HepG2 (cell line): ENCODE results near the gene DHRS12. TPM values are rescaled to one million over a fixed set of nuclear protein-coding genes. Genes with fewer than 3 reads are reported as not detected.
A peak's percentile ranks its signal among the peaks of the same experiment; 100 is the strongest.

Experiments used
- GTF3A ChIP-seq: sonication (generic); formaldehyde crosslinking; conservative IDR thresholded peaks from 2 replicates; pipeline ENCODE4 v1.4.0; 2020; ENCODE audit warnings: mild to moderate bottlenecking, missing genetic modification reagents
- NR2F6 ChIP-seq, 2 experiments: IDR thresholded peaks; 2 replicates each; pipeline ENCODE4 v1.6.1; 2016; ENCODE audit warnings: antibody characterized with exemption in 1 of 2, mild to moderate bottlenecking in 1 of 2
- YY1 ChIP-seq: IDR thresholded peaks from 2 replicates; pipeline ENCODE4 v1.6.1; 2011; ENCODE audit warnings: low read length, low read depth, moderate library complexity, mild to moderate bottlenecking; ENCODE audit not compliant: insufficient read depth, insufficient replicate concordance
- ZNF282 ChIP-seq: fragments of 450-650 bp; IDR thresholded peaks from 2 replicates; pipeline ENCODE4 v1.6.1; 2018; ENCODE audit not compliant: partially characterized antibody
- ZNF589 ChIP-seq: sonication (generic); formaldehyde crosslinking; conservative IDR thresholded peaks from 2 replicates; pipeline ENCODE4 v1.8.0; 2022; ENCODE audit warnings: mild to moderate bottlenecking, moderate library complexity, missing genetic modification reagents
- ZSCAN21 ChIP-seq: sonication (generic); formaldehyde crosslinking; IDR thresholded peaks from 2 replicates; pipeline ENCODE4 v1.8.0; 2022; ENCODE audit warnings: mild to moderate bottlenecking, missing genetic modification reagents, moderate library complexity, borderline replicate concordance
- polyA plus RNA-seq, 8 experiments: library from polyadenylated mRNA; depleted of rRNA in 3 of 8; stranded (reverse) in 7 of 8; unstranded in 1 of 8; fragments of >200 nt; fragmentation: Illumina TruSeq in 4 of 8; extraction: Trizol in 4 of 8; gene quantifications; 2 replicates each; pipeline versions ENCODE4 v1.2.1 to v1.2.3, GENCODE V29; 2011 to 2016; ENCODE audit warnings: low read depth in 4 of 8, missing spikeins in 1 of 8, mixed read lengths in 1 of 8; ENCODE audit not compliant: insufficient read depth in 1 of 8
- total RNA-seq, 5 experiments: library from RNA; depleted of rRNA; stranded (reverse); fragments of >200 nt; fragmentation: Illumina TruSeq; extraction: Trizol; gene quantifications; 2 replicates each; pipeline ENCODE4 v1.2.3, GENCODE V29; 2016; ENCODE audit warnings: low read depth in 1 of 5
- TF ChIP-seq, protein P1 (sequence below): sonication (generic); formaldehyde crosslinking; IDR thresholded peaks from 2 replicates; pipeline ENCODE4 v1.4.0; 2020; ENCODE audit warnings: missing genetic modification reagents, mild to moderate bottlenecking, borderline replicate concordance
- TF ChIP-seq, protein P2 (sequence below): sonication (generic); formaldehyde crosslinking; IDR thresholded peaks from 2 replicates; pipeline ENCODE4 v1.5.0; 2020; ENCODE audit warnings: mild to moderate bottlenecking, missing genetic modification reagents, borderline replicate concordance
- TF ChIP-seq, protein P3 (sequence below): sonication (generic); formaldehyde crosslinking; IDR thresholded peaks from 2 replicates; pipeline ENCODE4 v1.8.0; 2022; ENCODE audit warnings: missing genetic modification reagents, mild to moderate bottlenecking, moderate library complexity, borderline replicate concordance
- TF ChIP-seq, protein P4 (sequence below): sonication (generic); formaldehyde crosslinking; IDR thresholded peaks from 2 replicates; pipeline ENCODE4 v1.4.0; 2020; ENCODE audit warnings: missing genetic modification reagents

DHRS12 gene
- total and polyA plus RNA-seq, 2 of the 13 experiments (the other 11 are each of a cell fraction or from before 2014, with no cell fraction given), result 7.2 to 8.4 TPM

DNA sequence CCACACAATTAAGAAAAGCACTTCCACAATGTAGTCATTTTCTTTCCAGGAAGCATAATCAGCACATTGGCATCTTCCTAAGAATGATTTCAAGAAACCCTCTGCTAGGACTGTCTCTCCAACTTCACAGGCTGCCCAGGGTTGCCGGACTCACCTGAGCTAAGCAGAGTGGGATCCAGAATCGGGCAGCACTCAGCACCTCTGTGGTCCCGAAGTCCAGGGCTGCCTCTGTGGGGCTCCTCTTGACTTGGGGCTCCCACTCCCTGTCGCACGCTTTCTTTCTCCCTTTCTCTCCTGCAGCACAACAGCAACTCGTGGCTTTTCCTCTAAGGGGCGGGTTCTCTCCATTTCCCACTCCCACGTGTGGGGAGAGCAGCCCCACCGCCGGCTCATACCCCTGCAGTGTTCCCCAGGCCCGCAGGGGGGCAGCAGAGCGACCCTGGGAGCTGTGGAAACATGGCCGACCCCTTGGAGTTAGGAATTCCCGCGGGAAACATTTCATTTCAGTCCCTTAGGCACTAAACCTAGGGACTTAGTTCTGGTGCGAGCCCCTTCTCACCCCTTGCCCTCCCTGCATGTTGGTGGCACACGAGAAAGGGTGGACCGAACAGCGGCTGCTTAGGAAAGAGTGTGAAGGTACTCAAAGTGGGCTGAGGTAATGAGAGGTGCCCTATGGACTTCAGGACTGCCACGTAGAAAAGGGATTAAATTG, 41.1 kb upstream of the DHRS12 start, which contains the start of gene TMEM272 (continued):
- TF ChIP-seq, protein P1, sequence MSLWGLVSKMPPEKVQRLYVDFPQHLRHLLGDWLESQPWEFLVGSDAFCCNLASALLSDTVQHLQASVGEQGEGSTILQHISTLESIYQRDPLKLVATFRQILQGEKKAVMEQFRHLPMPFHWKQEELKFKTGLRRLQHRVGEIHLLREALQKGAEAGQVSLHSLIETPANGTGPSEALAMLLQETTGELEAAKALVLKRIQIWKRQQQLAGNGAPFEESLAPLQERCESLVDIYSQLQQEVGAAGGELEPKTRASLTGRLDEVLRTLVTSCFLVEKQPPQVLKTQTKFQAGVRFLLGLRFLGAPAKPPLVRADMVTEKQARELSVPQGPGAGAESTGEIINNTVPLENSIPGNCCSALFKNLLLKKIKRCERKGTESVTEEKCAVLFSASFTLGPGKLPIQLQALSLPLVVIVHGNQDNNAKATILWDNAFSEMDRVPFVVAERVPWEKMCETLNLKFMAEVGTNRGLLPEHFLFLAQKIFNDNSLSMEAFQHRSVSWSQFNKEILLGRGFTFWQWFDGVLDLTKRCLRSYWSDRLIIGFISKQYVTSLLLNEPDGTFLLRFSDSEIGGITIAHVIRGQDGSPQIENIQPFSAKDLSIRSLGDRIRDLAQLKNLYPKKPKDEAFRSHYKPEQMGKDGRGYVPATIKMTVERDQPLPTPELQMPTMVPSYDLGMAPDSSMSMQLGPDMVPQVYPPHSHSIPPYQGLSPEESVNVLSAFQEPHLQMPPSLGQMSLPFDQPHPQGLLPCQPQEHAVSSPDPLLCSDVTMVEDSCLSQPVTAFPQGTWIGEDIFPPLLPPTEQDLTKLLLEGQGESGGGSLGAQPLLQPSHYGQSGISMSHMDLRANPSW (CRISPR knock-in tag), result no peak
- TF ChIP-seq ZNF282 (no peak), YY1 (peak; percentile 95), ZSCAN21 (CRISPR knock-in tag) (no peak), ZNF589 (no peak), GTF3A (CRISPR knock-in tag) (no peak), NR2F6 (IDR thresholded peaks at IDR 0.05) (no peak), NR2F6 (CRISPR knock-in tag; IDR thresholded peaks at IDR 0.05) (no peak)
- TF ChIP-seq, protein P2, sequence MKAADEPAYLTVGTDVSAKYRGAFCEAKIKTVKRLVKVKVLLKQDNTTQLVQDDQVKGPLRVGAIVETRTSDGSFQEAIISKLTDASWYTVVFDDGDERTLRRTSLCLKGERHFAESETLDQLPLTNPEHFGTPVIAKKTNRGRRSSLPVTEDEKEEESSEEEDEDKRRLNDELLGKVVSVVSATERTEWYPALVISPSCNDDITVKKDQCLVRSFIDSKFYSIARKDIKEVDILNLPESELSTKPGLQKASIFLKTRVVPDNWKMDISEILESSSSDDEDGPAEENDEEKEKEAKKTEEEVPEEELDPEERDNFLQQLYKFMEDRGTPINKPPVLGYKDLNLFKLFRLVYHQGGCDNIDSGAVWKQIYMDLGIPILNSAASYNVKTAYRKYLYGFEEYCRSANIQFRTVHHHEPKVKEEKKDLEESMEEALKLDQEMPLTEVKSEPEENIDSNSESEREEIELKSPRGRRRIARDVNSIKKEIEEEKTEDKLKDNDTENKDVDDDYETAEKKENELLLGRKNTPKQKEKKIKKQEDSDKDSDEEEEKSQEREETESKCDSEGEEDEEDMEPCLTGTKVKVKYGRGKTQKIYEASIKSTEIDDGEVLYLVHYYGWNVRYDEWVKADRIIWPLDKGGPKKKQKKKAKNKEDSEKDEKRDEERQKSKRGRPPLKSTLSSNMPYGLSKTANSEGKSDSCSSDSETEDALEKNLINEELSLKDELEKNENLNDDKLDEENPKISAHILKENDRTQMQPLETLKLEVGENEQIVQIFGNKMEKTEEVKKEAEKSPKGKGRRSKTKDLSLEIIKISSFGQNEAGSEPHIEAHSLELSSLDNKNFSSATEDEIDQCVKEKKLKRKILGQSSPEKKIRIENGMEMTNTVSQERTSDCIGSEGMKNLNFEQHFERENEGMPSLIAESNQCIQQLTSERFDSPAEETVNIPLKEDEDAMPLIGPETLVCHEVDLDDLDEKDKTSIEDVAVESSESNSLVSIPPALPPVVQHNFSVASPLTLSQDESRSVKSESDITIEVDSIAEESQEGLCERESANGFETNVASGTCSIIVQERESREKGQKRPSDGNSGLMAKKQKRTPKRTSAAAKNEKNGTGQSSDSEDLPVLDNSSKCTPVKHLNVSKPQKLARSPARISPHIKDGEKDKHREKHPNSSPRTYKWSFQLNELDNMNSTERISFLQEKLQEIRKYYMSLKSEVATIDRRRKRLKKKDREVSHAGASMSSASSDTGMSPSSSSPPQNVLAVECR, result no peak
- TF ChIP-seq, protein P3, sequence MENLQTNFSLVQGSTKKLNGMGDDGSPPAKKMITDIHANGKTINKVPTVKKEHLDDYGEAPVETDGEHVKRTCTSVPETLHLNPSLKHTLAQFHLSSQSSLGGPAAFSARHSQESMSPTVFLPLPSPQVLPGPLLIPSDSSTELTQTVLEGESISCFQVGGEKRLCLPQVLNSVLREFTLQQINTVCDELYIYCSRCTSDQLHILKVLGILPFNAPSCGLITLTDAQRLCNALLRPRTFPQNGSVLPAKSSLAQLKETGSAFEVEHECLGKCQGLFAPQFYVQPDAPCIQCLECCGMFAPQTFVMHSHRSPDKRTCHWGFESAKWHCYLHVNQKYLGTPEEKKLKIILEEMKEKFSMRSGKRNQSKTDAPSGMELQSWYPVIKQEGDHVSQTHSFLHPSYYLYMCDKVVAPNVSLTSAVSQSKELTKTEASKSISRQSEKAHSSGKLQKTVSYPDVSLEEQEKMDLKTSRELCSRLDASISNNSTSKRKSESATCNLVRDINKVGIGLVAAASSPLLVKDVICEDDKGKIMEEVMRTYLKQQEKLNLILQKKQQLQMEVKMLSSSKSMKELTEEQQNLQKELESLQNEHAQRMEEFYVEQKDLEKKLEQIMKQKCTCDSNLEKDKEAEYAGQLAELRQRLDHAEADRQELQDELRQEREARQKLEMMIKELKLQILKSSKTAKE, result no peak
- TF ChIP-seq, protein P4, sequence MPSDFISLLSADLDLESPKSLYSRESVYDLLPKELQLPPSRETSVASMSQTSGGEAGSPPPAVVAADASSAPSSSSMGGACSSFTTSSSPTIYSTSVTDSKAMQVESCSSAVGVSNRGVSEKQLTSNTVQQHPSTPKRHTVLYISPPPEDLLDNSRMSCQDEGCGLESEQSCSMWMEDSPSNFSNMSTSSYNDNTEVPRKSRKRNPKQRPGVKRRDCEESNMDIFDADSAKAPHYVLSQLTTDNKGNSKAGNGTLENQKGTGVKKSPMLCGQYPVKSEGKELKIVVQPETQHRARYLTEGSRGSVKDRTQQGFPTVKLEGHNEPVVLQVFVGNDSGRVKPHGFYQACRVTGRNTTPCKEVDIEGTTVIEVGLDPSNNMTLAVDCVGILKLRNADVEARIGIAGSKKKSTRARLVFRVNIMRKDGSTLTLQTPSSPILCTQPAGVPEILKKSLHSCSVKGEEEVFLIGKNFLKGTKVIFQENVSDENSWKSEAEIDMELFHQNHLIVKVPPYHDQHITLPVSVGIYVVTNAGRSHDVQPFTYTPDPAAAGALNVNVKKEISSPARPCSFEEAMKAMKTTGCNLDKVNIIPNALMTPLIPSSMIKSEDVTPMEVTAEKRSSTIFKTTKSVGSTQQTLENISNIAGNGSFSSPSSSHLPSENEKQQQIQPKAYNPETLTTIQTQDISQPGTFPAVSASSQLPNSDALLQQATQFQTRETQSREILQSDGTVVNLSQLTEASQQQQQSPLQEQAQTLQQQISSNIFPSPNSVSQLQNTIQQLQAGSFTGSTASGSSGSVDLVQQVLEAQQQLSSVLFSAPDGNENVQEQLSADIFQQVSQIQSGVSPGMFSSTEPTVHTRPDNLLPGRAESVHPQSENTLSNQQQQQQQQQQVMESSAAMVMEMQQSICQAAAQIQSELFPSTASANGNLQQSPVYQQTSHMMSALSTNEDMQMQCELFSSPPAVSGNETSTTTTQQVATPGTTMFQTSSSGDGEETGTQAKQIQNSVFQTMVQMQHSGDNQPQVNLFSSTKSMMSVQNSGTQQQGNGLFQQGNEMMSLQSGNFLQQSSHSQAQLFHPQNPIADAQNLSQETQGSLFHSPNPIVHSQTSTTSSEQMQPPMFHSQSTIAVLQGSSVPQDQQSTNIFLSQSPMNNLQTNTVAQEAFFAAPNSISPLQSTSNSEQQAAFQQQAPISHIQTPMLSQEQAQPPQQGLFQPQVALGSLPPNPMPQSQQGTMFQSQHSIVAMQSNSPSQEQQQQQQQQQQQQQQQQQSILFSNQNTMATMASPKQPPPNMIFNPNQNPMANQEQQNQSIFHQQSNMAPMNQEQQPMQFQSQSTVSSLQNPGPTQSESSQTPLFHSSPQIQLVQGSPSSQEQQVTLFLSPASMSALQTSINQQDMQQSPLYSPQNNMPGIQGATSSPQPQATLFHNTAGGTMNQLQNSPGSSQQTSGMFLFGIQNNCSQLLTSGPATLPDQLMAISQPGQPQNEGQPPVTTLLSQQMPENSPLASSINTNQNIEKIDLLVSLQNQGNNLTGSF, result no peak
